Mammary epithelial cell (primary cell): Measurements from ENCODE around the gene FGA.

Experiments
- CTCF ChIP-seq, 2 donors: IDR thresholded peaks in 1 of 2; conservative IDR thresholded peaks in 1 of 2; 2 replicates each; pipeline ENCODE4 v1.5.1; 2011 to 2012; ENCODE audit warnings: inconsistent platforms in 2 of 2, low read length in 2 of 2, mild to moderate bottlenecking in 2 of 2, control low read depth in 1 of 2, low read depth in 1 of 2; ENCODE audit not compliant: insufficient read depth in 1 of 2; ENCODE audit errors: extremely low read depth in 1 of 2
- EZH2 ChIP-seq: IDR thresholded peaks from 2 replicates; pipeline ENCODE4 v1.6.1; 2012; ENCODE audit warnings: low read length, inconsistent platforms, borderline replicate concordance

- TF ChIP-seq CTCF (conservative IDR thresholded peaks at IDR 0.05 in 1 of 2, IDR thresholded peaks at IDR 0.05 in 1 of 2; ENCODE audit: extremely low read depth in 1 of 2, insufficient read depth in 1 of 2, low read depth in 1 of 2, low read length in 2 of 2) = no peak
- no peak for TF ChIP-seq EZH2
Observed at GRCh38 chr4:154620111-154620510, 29.6 kb upstream of the FGA start.
